Measurements from ENCODE around the gene NELFCD. TPM values are rescaled to one million over a fixed set of nuclear protein-coding genes. Genes with fewer than 3 reads are reported as not detected.

Gene NELFCD
- total RNA-seq, 1 donor from 2014 or later = 122 TPM

- no peak overlapping the region for H3K27ac Mint-ChIP-seq
- no peak for TF ChIP-seq CTCF (IDR thresholded peaks at IDR 0.05; ENCODE audit: unreplicated experiment)
- H3K4me1 Mint-ChIP-seq (ENCODE audit: low read depth) = no peaks in the 10 kb centered on the region
- no peak for DNase-seq (ENCODE audit: low spot score, unreplicated experiment)
- peaks cover 7% of the 10 kb centered on the region for H3K27me3 Mint-ChIP-seq
- no peaks in the 10 kb centered on the region for H3K36me3 Mint-ChIP-seq (ENCODE audit: insufficient read depth)
- H3K9me3 Mint-ChIP-seq (ENCODE audit: low read depth) = peaks cover 6% of the 10 kb centered on the region
- H3K4me3 Mint-ChIP-seq (ENCODE audit: low read depth) = no peak overlapping the region
These were observed 13.2 kb upstream of the NELFCD start for GRCh38 chr20:58967652-58968429.

GRCh38 chr20:58969439-58969838 is 11.6 kb upstream of the NELFCD start:
- H3K4me3 Mint-ChIP-seq (ENCODE audit: low read depth) = no peak overlapping the region
- no peaks in the 10 kb centered on the region for H3K36me3 Mint-ChIP-seq (ENCODE audit: insufficient read depth)
- H3K27ac Mint-ChIP-seq = no peak overlapping the region
- no peaks in the 10 kb centered on the region for H3K4me1 Mint-ChIP-seq (ENCODE audit: low read depth)
- H3K27me3 Mint-ChIP-seq = peaks cover 3% of the 10 kb centered on the region
- H3K9me3 Mint-ChIP-seq (ENCODE audit: low read depth) = peaks cover 6% of the 10 kb centered on the region
- no peak for TF ChIP-seq CTCF (IDR thresholded peaks at IDR 0.05; ENCODE audit: unreplicated experiment)
- no peak for DNase-seq (ENCODE audit: low spot score, unreplicated experiment)

- Mint-ChIP-seq H3K9me3 (ENCODE audit: low read depth) (peaks cover 6% of the 10 kb centered on the region), H3K4me1 (ENCODE audit: low read depth) (no peaks in the 10 kb centered on the region), H3K27me3 (no peaks in the 10 kb centered on the region), H3K36me3 (ENCODE audit: insufficient read depth) (no peaks in the 10 kb centered on the region), H3K4me3 (ENCODE audit: low read depth) (no peak overlapping the region), H3K27ac (no peak overlapping the region)
- TF ChIP-seq CTCF (IDR thresholded peaks at IDR 0.05; ENCODE audit: unreplicated experiment) = no peak
- DNase-seq (ENCODE audit: low spot score, unreplicated experiment) = no peak
These were observed 10.9 kb upstream of the NELFCD start for GRCh38 chr20:58970146-58970545.

GRCh38 chr20:58971429-58971828 is 9.6 kb upstream of the NELFCD start:
- no peak for TF ChIP-seq CTCF (IDR thresholded peaks at IDR 0.05; ENCODE audit: unreplicated experiment)
- Mint-ChIP-seq H3K27me3 (no peaks in the 10 kb centered on the region), H3K4me3 (ENCODE audit: low read depth) (no peak overlapping the region), H3K27ac (no peak overlapping the region), H3K9me3 (ENCODE audit: low read depth) (peaks cover 10% of the 10 kb centered on the region), H3K36me3 (ENCODE audit: insufficient read depth) (no peaks in the 10 kb centered on the region), H3K4me1 (ENCODE audit: low read depth) (no peaks in the 10 kb centered on the region)
- DNase-seq (ENCODE audit: low spot score, unreplicated experiment) = no peak

GRCh38 chr20:58973179-58973578 is 7.9 kb upstream of the NELFCD start:
- H3K27me3 Mint-ChIP-seq = no peaks in the 10 kb centered on the region
- peaks cover 1% of the 10 kb centered on the region for H3K36me3 Mint-ChIP-seq (ENCODE audit: insufficient read depth)
- H3K27ac Mint-ChIP-seq = no peak overlapping the region
- no peaks in the 10 kb centered on the region for H3K4me1 Mint-ChIP-seq (ENCODE audit: low read depth)
- H3K9me3 Mint-ChIP-seq (ENCODE audit: low read depth) = peaks cover 10% of the 10 kb centered on the region
- DNase-seq (ENCODE audit: low spot score, unreplicated experiment) = no peak
- H3K4me3 Mint-ChIP-seq (ENCODE audit: low read depth) = no peak overlapping the region
- no peak for TF ChIP-seq CTCF (IDR thresholded peaks at IDR 0.05; ENCODE audit: unreplicated experiment)
